Fibroblast of villous mesenchyme (primary cell): Measurements from ENCODE around the gene FLT3LG. TPM values are rescaled to one million over a fixed set of nuclear protein-coding genes. Genes with fewer than 3 reads are reported as not detected.

Experiments
- DNase-seq: peaks from one replicate; pipeline ENCODE4 v3.0.0-alpha.2; 2010; ENCODE audit warnings: low read depth
- H3K4me3 ChIP-seq: 2 replicates; pipeline ENCODE4 v1.5.1; 2011; ENCODE audit warnings: low read depth, mild to moderate bottlenecking, low read length
- total RNA-seq: library from RNA; depleted of rRNA; stranded (reverse); fragments of >200 nt; gene quantifications from 2 replicates; pipeline ENCODE4 v1.2.3, GENCODE V29; 2012
- TF ChIP-seq, protein P1 (sequence below): IDR thresholded peaks from 2 replicates; pipeline ENCODE4 v1.5.1; 2012; ENCODE audit warnings: low read depth, mild to moderate bottlenecking, low read length; ENCODE audit not compliant: insufficient read depth

The FLT3LG gene, protein sequence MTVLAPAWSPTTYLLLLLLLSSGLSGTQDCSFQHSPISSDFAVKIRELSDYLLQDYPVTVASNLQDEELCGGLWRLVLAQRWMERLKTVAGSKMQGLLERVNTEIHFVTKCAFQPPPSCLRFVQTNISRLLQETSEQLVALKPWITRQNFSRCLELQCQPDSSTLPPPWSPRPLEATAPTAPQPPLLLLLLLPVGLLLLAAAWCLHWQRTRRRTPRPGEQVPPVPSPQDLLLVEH
- total RNA-seq, result 2.6 and 4.8 TPM in 2 replicates

DNA sequence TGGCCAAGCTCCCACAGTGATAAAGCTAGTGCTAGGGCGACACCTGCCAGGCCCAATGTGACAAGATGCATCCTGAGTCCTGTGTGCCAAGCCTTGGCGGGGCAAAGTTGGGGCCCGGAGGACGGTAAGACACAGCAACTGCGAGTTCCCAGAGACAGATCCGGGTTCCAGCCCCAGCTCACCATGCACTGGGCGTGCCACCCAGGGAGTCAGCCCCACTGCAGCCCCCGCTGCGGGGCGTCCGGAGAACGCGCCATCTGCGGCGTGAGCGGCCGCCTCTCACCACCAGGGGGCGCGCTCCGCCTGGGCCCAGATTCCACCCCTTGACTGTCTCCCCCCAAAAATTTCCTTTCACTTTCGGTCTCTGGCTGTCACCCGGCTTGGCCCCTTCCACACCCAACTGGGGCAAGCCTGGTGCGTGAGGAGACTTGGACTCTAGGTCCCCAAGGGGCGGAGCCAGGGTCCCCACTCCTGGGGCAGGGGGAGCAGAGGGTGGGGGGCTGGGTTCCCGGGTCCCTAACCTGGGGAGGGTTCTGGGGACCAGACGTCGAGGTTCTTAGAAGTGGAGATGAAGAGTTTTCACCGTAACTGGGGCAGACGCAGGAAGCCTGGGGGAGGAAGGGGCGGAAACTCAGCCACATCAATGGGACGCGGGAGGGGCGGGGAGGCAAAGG is at the start of gene FLT3LG:
Gene FLT3LG (plus strand): TSS at position 348 of the 674 bp plus-strand sequence. CDS start 425 bp downstream, outside the sequence.
- DNase-seq, result peak; percentile 85
- H3K4me3 ChIP-seq, result peak within 1 kb of the TSS; percentile 87
- TF ChIP-seq, protein P1, sequence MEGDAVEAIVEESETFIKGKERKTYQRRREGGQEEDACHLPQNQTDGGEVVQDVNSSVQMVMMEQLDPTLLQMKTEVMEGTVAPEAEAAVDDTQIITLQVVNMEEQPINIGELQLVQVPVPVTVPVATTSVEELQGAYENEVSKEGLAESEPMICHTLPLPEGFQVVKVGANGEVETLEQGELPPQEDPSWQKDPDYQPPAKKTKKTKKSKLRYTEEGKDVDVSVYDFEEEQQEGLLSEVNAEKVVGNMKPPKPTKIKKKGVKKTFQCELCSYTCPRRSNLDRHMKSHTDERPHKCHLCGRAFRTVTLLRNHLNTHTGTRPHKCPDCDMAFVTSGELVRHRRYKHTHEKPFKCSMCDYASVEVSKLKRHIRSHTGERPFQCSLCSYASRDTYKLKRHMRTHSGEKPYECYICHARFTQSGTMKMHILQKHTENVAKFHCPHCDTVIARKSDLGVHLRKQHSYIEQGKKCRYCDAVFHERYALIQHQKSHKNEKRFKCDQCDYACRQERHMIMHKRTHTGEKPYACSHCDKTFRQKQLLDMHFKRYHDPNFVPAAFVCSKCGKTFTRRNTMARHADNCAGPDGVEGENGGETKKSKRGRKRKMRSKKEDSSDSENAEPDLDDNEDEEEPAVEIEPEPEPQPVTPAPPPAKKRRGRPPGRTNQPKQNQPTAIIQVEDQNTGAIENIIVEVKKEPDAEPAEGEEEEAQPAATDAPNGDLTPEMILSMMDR, result peak; percentile 96

DNA sequence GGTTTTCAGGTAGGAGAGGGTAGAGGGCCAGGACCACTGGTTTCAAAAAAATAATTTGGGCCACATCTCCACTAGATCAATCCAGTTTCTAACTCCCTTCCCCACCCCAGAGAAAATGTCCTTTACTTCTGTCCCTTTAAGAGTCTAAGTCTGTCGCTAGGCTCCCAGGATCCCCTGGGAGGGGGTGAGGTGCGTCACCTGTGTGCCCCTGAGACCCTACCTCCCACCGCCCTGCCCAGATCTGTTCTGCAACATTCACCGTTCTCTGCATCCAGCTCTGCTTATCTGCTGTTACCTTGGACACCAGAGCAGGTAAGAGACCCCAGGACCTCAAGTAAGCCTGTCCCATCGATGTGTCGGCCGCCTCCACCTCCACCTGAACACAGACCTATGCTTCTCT is 48.8 kb upstream of the FLT3LG start, which contains the start of gene GFY:
Gene GFY (plus strand): TSS at position 211 of the 400 bp plus-strand sequence. CDS start 1,043 bp downstream, outside the sequence.
- no peak for DNase-seq
- H3K4me3 ChIP-seq, result no peak within 1 kb of the TSS
- TF ChIP-seq, protein P1, result no peak

DNA sequence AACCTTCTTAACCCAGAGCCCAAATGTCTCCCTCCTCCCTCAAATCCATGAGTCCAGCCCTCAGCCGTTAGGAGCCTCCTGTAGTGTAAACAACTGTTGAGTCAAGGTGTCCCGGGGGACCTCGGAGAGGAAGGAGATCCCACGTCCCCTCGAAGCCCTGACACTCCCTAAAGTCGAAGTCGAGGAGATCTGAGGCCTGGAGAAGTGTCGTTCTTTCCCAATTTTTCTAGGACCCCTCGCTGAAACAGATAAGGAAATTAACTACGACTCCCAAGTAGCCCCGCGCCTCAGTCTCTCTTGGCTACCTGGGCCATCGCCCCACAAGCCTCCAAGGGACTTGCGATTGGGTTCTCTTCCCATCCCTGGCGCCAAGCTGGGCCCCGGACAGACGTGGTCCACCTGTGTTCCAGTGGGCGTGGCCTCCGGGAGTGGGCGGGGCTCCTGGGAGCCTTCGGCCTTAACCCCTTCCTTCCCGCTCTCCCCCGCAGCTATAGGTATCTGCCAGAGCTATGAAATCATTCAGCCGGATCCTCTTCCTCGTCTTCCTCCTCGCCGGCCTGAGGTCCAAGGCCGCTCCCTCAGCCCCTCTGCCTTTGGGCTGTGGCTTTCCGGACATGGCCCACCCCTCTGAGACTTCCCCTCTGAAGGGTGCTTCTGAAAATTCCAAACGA is 48.0 kb upstream of the FLT3LG start:
- H3K4me3 ChIP-seq, result no peak overlapping the region
- TF ChIP-seq, protein P1, result no peak
- no peak for DNase-seq

DNA sequence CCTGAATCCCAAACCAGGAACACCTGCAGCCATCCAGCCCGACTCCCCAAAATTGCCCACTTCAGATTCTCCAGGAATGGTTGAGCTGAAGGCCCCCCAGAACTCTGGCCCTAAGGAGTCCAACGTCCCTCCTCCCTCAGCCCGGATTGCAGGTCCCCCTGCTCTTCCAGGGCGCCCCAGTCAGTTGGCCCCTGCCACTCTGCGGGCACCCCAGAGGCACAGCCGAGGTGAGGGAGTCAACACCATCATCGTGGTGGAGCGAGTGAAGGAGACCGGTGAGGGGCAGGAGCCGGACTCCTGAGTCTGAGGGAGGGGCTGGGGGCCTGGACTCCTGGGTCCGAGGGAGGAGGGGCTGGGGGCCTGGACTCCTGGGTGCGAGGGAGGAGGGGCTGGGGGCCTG is 46.7 kb upstream of the FLT3LG start:
- TF ChIP-seq, protein P1, result no peak
- no peak overlapping the region for H3K4me3 ChIP-seq

DNA sequence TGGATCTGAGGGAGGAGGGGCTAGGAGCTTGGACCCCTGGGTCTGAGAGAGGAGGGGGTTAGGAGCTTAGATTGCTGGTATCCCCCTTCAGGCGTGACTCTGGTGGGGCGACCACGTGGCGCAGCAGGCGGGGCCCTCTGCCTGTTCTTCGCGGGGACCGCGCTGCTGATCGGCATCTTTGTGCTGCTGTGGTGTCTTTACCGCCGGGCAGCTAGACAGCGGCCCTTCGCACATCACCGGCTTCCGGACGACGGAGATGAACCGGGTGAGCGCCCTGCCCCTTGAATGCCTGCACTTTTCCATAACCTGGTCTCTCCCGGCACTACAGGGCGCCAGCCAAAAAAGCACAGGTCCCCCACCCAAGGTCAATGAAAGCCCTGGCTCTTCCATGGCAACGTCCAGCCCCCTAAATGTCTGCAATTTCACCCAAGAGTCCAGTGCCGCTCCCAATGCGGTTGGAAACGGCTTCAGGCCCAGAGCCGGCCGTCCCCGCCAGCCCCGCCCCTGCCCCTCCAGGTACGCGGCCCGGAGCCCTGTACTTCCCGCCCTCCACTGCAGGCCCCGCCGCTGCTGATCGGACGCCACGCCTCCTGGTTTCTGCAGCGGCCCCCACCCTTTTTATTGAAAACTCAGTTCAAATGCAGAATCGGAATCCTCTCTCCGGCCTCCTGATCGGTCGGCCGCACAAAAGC is 46.0 kb upstream of the FLT3LG start:
- no peak for DNase-seq
- H3K4me3 ChIP-seq, result no peak overlapping the region
- TF ChIP-seq, protein P1, result no peak

More for the DNA sequence above, 46.7 kb upstream of the FLT3LG start:
- DNase-seq, result no peak
